ENCODE measurements around the gene NARS2.

Gene NARS2

GRCh38 chr11:78426845-78427244, 147.8 kb downstream of the NARS2 start:
- H3K27me3 ChIP-seq (ENCODE audit: insufficient read depth, insufficient read length): no peaks in the 10 kb centered on the region
- no peaks in the 10 kb centered on the region for H3K36me3 ChIP-seq (ENCODE audit: insufficient read depth, insufficient read length, low read length)
- H3K4me1 ChIP-seq (ENCODE audit: insufficient read depth, insufficient read length): no peaks in the 10 kb centered on the region
- DNase-seq (ENCODE audit: low read depth, low spot score): no peak
- no peaks in the 10 kb centered on the region for H3K9me3 ChIP-seq (ENCODE audit: insufficient read depth, low read length)
- TF ChIP-seq SUZ12 (IDR thresholded peaks at IDR 0.05; ENCODE audit: extremely low read depth, insufficient read depth, insufficient read length): no peak
- no peak for TF ChIP-seq YY1 (IDR thresholded peaks at IDR 0.05; ENCODE audit: insufficient read depth, insufficient read length)
- no peak for TF ChIP-seq ZNF274 (IDR thresholded peaks at IDR 0.05; ENCODE audit: low read depth, low read length)
- no peak overlapping the region for H3K4me3 ChIP-seq (ENCODE audit: insufficient read length, low read depth)
- H3K9ac ChIP-seq (ENCODE audit: insufficient read length, low read depth): no peak overlapping the region

- Histone ChIP-seq H3K36me3 (ENCODE audit: insufficient read depth, insufficient read length, low read length) (no peaks in the 10 kb centered on the region), H3K9ac (ENCODE audit: insufficient read length, low read depth) (no peak overlapping the region), H3K27me3 (ENCODE audit: insufficient read depth, insufficient read length) (no peaks in the 10 kb centered on the region), H3K4me3 (ENCODE audit: insufficient read length, low read depth) (no peak overlapping the region), H3K9me3 (ENCODE audit: insufficient read depth, low read length) (no peaks in the 10 kb centered on the region), H3K4me1 (ENCODE audit: insufficient read depth, insufficient read length) (no peaks in the 10 kb centered on the region)
- TF ChIP-seq ZNF274 (IDR thresholded peaks at IDR 0.05; ENCODE audit: low read depth, low read length) (no peak), SUZ12 (IDR thresholded peaks at IDR 0.05; ENCODE audit: extremely low read depth, insufficient read depth, insufficient read length) (no peak), YY1 (IDR thresholded peaks at IDR 0.05; ENCODE audit: insufficient read depth, insufficient read length) (no peak)
- no peak for DNase-seq (ENCODE audit: low read depth, low spot score)
Observed at GRCh38 chr11:78425399-78426070, 149.1 kb downstream of the NARS2 start.

GRCh38 chr11:78424334-78425270, 150.1 kb downstream of the NARS2 start:
- H3K36me3 ChIP-seq (ENCODE audit: insufficient read depth, insufficient read length, low read length): no peaks in the 10 kb centered on the region
- H3K27me3 ChIP-seq (ENCODE audit: insufficient read depth, insufficient read length): no peaks in the 10 kb centered on the region
- DNase-seq (ENCODE audit: low read depth, low spot score): no peak
- H3K4me3 ChIP-seq (ENCODE audit: insufficient read length, low read depth): no peak overlapping the region
- H3K9me3 ChIP-seq (ENCODE audit: insufficient read depth, low read length): no peaks in the 10 kb centered on the region
- H3K9ac ChIP-seq (ENCODE audit: insufficient read length, low read depth): no peak overlapping the region
- H3K4me1 ChIP-seq (ENCODE audit: insufficient read depth, insufficient read length): peaks cover 4% of the 10 kb centered on the region
- TF ChIP-seq ZNF274 (IDR thresholded peaks at IDR 0.05; ENCODE audit: low read depth, low read length): no peak
- no peak for TF ChIP-seq SUZ12 (IDR thresholded peaks at IDR 0.05; ENCODE audit: extremely low read depth, insufficient read depth, insufficient read length)
- TF ChIP-seq YY1 (IDR thresholded peaks at IDR 0.05; ENCODE audit: insufficient read depth, insufficient read length): no peak

GRCh38 chr11:78423241-78423640, 151.4 kb downstream of the NARS2 start:
- H3K4me1 ChIP-seq (ENCODE audit: insufficient read depth, insufficient read length): peaks cover 4% of the 10 kb centered on the region
- no peak for DNase-seq (ENCODE audit: low read depth, low spot score)
- H3K36me3 ChIP-seq (ENCODE audit: insufficient read depth, insufficient read length, low read length): no peaks in the 10 kb centered on the region
- H3K9me3 ChIP-seq (ENCODE audit: insufficient read depth, low read length): no peaks in the 10 kb centered on the region
- H3K9ac ChIP-seq (ENCODE audit: insufficient read length, low read depth): no peak overlapping the region
- no peak overlapping the region for H3K4me3 ChIP-seq (ENCODE audit: insufficient read length, low read depth)
- H3K27me3 ChIP-seq (ENCODE audit: insufficient read depth, insufficient read length): peaks cover 13% of the 10 kb centered on the region
- no peak for TF ChIP-seq ZNF274 (IDR thresholded peaks at IDR 0.05; ENCODE audit: low read depth, low read length)
- no peak for TF ChIP-seq YY1 (IDR thresholded peaks at IDR 0.05; ENCODE audit: insufficient read depth, insufficient read length)
- TF ChIP-seq SUZ12 (IDR thresholded peaks at IDR 0.05; ENCODE audit: extremely low read depth, insufficient read depth, insufficient read length): no peak

GRCh38 chr11:78420796-78421209, 153.9 kb downstream of the NARS2 start:
- Histone ChIP-seq H3K9ac (ENCODE audit: insufficient read length, low read depth) (no peak overlapping the region), H3K4me3 (ENCODE audit: insufficient read length, low read depth) (no peak overlapping the region), H3K27me3 (ENCODE audit: insufficient read depth, insufficient read length) (peaks cover 15% of the 10 kb centered on the region), H3K9me3 (ENCODE audit: insufficient read depth, low read length) (no peaks in the 10 kb centered on the region), H3K4me1 (ENCODE audit: insufficient read depth, insufficient read length) (peaks cover 4% of the 10 kb centered on the region), H3K36me3 (ENCODE audit: insufficient read depth, insufficient read length, low read length) (no peaks in the 10 kb centered on the region)
- TF ChIP-seq SUZ12 (IDR thresholded peaks at IDR 0.05; ENCODE audit: extremely low read depth, insufficient read depth, insufficient read length): no peak
- no peak for TF ChIP-seq ZNF274 (IDR thresholded peaks at IDR 0.05; ENCODE audit: low read depth, low read length)
- no peak for TF ChIP-seq YY1 (IDR thresholded peaks at IDR 0.05; ENCODE audit: insufficient read depth, insufficient read length)
- no peak for DNase-seq (ENCODE audit: low read depth, low spot score)

GRCh38 chr11:78420255-78420764, 154.4 kb downstream of the NARS2 start:
- no peak overlapping the region for H3K4me3 ChIP-seq (ENCODE audit: insufficient read length, low read depth)
- DNase-seq (ENCODE audit: low read depth, low spot score): no peak
- H3K4me1 ChIP-seq (ENCODE audit: insufficient read depth, insufficient read length): peaks cover 4% of the 10 kb centered on the region
- no peak for TF ChIP-seq SUZ12 (IDR thresholded peaks at IDR 0.05; ENCODE audit: extremely low read depth, insufficient read depth, insufficient read length)
- no peak for TF ChIP-seq YY1 (IDR thresholded peaks at IDR 0.05; ENCODE audit: insufficient read depth, insufficient read length)
- no peak for TF ChIP-seq ZNF274 (IDR thresholded peaks at IDR 0.05; ENCODE audit: low read depth, low read length)
- H3K9me3 ChIP-seq (ENCODE audit: insufficient read depth, low read length): no peaks in the 10 kb centered on the region
- H3K27me3 ChIP-seq (ENCODE audit: insufficient read depth, insufficient read length): peaks cover 15% of the 10 kb centered on the region
- H3K9ac ChIP-seq (ENCODE audit: insufficient read length, low read depth): no peak overlapping the region
- no peaks in the 10 kb centered on the region for H3K36me3 ChIP-seq (ENCODE audit: insufficient read depth, insufficient read length, low read length)

GRCh38 chr11:78419327-78419726, 155.3 kb downstream of the NARS2 start:
- DNase-seq (ENCODE audit: low read depth, low spot score): no peak
- TF ChIP-seq SUZ12 (IDR thresholded peaks at IDR 0.05; ENCODE audit: extremely low read depth, insufficient read depth, insufficient read length) (no peak), YY1 (IDR thresholded peaks at IDR 0.05; ENCODE audit: insufficient read depth, insufficient read length) (no peak), ZNF274 (IDR thresholded peaks at IDR 0.05; ENCODE audit: low read depth, low read length) (no peak)
- Histone ChIP-seq H3K4me3 (ENCODE audit: insufficient read length, low read depth) (no peak overlapping the region), H3K9me3 (ENCODE audit: insufficient read depth, low read length) (no peaks in the 10 kb centered on the region), H3K9ac (ENCODE audit: insufficient read length, low read depth) (no peak overlapping the region), H3K4me1 (ENCODE audit: insufficient read depth, insufficient read length) (peaks cover 4% of the 10 kb centered on the region), H3K27me3 (ENCODE audit: insufficient read depth, insufficient read length) (peaks cover 15% of the 10 kb centered on the region), H3K36me3 (ENCODE audit: insufficient read depth, insufficient read length, low read length) (no peaks in the 10 kb centered on the region)

Measured in NT2/D1 (cell line).